ENCODE measurements around the gene PARK7.

- TF ChIP-seq CTCF (IDR thresholded peaks at IDR 0.05), result no peak
- TF ChIP-seq POLR2A (IDR thresholded peaks at IDR 0.05), result no peak
Measured at GRCh38 chr1:7943251-7943650, 18.3 kb upstream of the PARK7 start.

Data from heart left ventricle (tissue), 13 donors.